PC-9 (cell line): ENCODE measurements around the gene NAT10.

ENCODE experiments used
- EZH2 ChIP-seq: fragments of 200-600 bp; sonication (generic); IDR thresholded peaks from 2 replicates; pipeline ENCODE4 v1.8.0; 2017; ENCODE audit warnings: antibody characterized with exemption, low read depth
- TF ChIP-seq, protein P1 (sequence below): fragments of 200-600 bp; sonication (generic); conservative IDR thresholded peaks from 2 replicates; pipeline ENCODE4 v1.6.1; 2017; ENCODE audit warnings: mixed run types, antibody characterized with exemption, mild to moderate bottlenecking, moderate library complexity

DNA sequence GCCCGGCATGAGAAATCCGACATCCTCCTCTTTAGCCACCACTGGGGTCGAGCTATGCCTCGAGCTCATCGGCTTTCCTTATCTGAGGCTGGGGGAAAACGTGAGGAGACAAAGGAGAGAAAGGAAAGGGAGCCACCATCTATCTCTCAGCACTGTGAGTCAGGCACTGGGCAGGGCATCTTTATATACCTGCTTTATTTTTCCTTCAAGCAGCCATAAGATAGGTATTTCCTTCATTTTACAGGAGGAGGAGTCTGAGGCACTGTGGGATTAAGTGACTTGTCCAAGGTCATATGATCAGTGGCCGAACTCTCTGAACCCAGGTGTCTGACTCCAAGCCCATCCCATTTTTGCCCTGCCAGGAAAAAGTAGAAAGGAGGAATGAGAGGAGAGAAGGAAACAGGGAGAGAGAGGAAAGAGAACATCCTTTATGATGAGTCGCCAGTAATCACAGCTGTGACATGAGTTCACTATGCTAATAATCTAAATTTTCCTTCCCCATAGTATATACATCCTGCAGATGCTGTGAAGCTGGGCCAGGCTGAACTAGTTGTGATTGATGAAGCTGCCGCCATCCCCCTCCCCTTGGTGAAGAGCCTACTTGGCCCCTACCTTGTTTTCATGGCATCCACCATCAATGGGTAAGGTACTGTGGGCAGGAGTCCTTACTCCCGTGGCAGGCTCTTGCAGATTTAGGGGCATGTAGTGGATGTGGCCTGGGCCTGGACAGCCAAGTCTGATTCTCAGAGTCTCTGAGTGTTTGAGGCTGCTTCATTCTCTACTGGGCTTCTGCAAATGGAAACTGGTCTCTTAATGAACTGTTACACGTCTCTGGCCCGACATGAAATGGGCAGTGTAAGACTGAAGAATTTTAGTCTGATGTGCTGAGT lies 21.8 kb downstream of the NAT10 start:
- TF ChIP-seq, protein P1, sequence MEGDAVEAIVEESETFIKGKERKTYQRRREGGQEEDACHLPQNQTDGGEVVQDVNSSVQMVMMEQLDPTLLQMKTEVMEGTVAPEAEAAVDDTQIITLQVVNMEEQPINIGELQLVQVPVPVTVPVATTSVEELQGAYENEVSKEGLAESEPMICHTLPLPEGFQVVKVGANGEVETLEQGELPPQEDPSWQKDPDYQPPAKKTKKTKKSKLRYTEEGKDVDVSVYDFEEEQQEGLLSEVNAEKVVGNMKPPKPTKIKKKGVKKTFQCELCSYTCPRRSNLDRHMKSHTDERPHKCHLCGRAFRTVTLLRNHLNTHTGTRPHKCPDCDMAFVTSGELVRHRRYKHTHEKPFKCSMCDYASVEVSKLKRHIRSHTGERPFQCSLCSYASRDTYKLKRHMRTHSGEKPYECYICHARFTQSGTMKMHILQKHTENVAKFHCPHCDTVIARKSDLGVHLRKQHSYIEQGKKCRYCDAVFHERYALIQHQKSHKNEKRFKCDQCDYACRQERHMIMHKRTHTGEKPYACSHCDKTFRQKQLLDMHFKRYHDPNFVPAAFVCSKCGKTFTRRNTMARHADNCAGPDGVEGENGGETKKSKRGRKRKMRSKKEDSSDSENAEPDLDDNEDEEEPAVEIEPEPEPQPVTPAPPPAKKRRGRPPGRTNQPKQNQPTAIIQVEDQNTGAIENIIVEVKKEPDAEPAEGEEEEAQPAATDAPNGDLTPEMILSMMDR: no peak
- TF ChIP-seq EZH2: no peak
